Bronchial epithelial cell (primary cell): Measurements from ENCODE around the gene SAA4. TPM values are rescaled to one million over a fixed set of nuclear protein-coding genes. Genes with fewer than 3 reads are reported as not detected.
"Not testable (repeated sequence)": the region's sequence is repeated elsewhere in the genome, so short reads cannot be mapped to it uniquely, and the experiment has no call there.

Experiments used
- DNase-seq: peaks from one replicate; pipeline ENCODE4 v3.0.0-alpha.2; 2010; ENCODE audit warnings: low read depth
- FAIRE-seq: peaks from 2 replicates; lab custom pipeline; 2011; peaks lifted over from hg19 to GRCh38; lab: Jason Lieb, UNC
- H3K27me3 ChIP-seq: 2 replicates; pipeline ENCODE4 v1.5.1; 2011; ENCODE audit warnings: low read length; ENCODE audit not compliant: control insufficient read depth, insufficient read depth
- H3K36me3 ChIP-seq: 2 replicates; pipeline ENCODE4 v1.5.1; 2011; ENCODE audit warnings: low read length; ENCODE audit not compliant: control insufficient read depth, insufficient read depth
- H3K4me3 ChIP-seq: 2 replicates; pipeline ENCODE4 v1.5.1; 2011; ENCODE audit warnings: mild to moderate bottlenecking, low read depth, low read length, control low read depth
- CTCF ChIP-seq: IDR thresholded peaks from 2 replicates; pipeline ENCODE4 v1.5.1; 2011; ENCODE audit warnings: mild to moderate bottlenecking, moderate library complexity, low read length, control low read depth, inconsistent platforms; ENCODE audit not compliant: insufficient read depth, severe bottlenecking
- total RNA-seq: library from RNA; depleted of rRNA; stranded (reverse); fragments of >200 nt; gene quantifications from 2 replicates; pipeline ENCODE4 v1.2.1, GENCODE V29; 2014

The SAA4 gene
- total RNA-seq, 1 donor from 2014 or later: not detected

GRCh38 chr11:18264035-18264434 lies 27.4 kb upstream of the SAA4 start:
- TF ChIP-seq CTCF: no peak
- FAIRE-seq: no peak

GRCh38 chr11:18262681-18263350 lies 26.2 kb upstream of the SAA4 start:
- H3K36me3 ChIP-seq, H3K27me3 ChIP-seq, H3K4me3 ChIP-seq, DNase-seq, FAIRE-seq: not testable (repeated sequence)

More at GRCh38 chr11:18264035-18264434, 27.4 kb upstream of the SAA4 start:
- Histone ChIP-seq H3K4me3 (no peak overlapping the region), H3K27me3 (no peaks in the 10 kb centered on the region), H3K36me3 (no peaks in the 10 kb centered on the region)
- DNase-seq: no peak

DNA sequence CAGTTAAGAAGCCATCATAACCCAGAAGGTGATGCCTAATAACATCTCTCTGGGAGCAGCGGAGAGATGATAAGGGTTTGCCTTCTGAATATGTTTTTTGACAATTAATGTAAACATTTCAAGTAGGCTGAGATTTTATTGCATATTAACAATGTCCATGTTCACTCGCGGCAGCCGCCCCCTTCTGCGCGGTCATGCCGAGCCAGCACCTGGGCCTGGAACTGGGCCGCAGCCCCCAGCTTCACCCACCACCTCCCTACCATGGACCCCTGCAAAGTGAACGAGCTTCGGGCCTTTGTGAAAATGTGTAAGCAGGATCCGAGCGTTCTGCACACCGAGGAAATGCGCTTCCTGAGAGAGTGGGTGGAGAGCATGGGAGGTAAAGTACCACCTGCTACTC lies 25.1 kb upstream of the SAA4 start:
- Histone ChIP-seq H3K36me3 (no peaks in the 10 kb centered on the region), H3K4me3 (no peak overlapping the region), H3K27me3 (no peaks in the 10 kb centered on the region)
- no peak for FAIRE-seq
- DNase-seq: no peak
- no peak for TF ChIP-seq CTCF

- H3K36me3 ChIP-seq: no peaks in the 10 kb centered on the region
- FAIRE-seq (peak; percentile 23), DNase-seq (no peak)
- no peaks in the 10 kb centered on the region for H3K27me3 ChIP-seq
- H3K4me3 ChIP-seq: no peak overlapping the region
- no peak for TF ChIP-seq CTCF
These were observed 22.7 kb upstream of the SAA4 start for GRCh38 chr11:18259259-18259658.

GRCh38 chr11:18254781-18255361 lies 18.3 kb upstream of the SAA4 start:
- Histone ChIP-seq H3K27me3 (no peaks in the 10 kb centered on the region), H3K4me3 (no peak overlapping the region), H3K36me3 (no peaks in the 10 kb centered on the region)
- TF ChIP-seq CTCF: no peak
- FAIRE-seq (peak; percentile 43), DNase-seq (no peak)

DNA sequence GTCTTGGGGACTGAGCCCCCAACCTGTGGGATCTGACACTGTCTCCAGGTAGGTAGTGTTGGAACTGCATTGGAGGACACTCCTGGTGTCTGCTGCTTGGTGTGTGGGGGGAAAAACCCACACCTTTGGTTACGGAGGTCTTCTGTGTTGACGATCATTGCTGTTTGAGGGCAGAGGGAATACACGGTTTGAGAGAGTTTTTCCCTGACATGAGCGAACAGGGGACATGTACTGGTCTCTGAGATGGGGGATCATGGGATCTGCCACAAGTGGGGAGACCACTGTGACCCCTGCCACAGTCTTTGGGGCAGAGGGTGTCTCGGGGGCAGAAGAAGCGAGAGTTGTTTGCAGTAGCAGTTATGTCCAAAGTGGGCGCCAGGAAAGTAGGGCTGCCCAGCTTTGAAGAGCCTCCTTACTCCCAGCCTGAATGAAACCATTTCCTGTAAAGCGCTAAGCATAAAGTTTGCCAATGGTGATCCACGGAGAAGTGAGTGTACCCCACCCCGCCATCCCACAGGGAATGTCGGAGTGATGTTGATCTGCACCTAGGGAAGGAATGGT lies 17.3 kb upstream of the SAA4 start:
- H3K27me3 ChIP-seq: no peaks in the 10 kb centered on the region
- H3K4me3 ChIP-seq: no peak overlapping the region
- FAIRE-seq (no peak), DNase-seq (no peak)
- no peak for TF ChIP-seq CTCF
- H3K36me3 ChIP-seq: no peaks in the 10 kb centered on the region
